Measurements from ENCODE around the gene RIMKLB.

Gene RIMKLB

DNA sequence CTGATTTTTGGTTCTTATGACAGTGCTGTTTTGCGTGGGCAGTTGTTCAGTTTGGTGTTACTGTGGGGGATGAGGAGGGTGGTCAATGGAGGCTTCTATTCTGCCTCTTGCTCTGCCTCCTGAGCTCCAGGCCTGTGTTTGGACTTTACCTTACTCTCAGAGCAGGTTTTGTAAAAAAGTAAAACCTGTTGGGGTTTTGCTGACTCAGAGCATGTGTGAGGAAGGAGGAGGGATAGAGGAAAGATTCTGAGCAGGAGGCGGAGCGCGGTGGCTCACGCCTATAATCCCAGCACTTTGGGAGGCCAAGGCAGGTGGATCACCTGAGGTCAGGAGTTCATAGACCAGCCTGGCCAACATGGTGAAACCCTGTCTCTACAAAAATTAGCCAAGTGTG is 131.3 kb downstream of the RIMKLB start:
- TF ChIP-seq, protein P1, sequence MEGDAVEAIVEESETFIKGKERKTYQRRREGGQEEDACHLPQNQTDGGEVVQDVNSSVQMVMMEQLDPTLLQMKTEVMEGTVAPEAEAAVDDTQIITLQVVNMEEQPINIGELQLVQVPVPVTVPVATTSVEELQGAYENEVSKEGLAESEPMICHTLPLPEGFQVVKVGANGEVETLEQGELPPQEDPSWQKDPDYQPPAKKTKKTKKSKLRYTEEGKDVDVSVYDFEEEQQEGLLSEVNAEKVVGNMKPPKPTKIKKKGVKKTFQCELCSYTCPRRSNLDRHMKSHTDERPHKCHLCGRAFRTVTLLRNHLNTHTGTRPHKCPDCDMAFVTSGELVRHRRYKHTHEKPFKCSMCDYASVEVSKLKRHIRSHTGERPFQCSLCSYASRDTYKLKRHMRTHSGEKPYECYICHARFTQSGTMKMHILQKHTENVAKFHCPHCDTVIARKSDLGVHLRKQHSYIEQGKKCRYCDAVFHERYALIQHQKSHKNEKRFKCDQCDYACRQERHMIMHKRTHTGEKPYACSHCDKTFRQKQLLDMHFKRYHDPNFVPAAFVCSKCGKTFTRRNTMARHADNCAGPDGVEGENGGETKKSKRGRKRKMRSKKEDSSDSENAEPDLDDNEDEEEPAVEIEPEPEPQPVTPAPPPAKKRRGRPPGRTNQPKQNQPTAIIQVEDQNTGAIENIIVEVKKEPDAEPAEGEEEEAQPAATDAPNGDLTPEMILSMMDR (IDR thresholded peaks at IDR 0.05; ENCODE audit: low read depth, low read length), result no peak

DNA sequence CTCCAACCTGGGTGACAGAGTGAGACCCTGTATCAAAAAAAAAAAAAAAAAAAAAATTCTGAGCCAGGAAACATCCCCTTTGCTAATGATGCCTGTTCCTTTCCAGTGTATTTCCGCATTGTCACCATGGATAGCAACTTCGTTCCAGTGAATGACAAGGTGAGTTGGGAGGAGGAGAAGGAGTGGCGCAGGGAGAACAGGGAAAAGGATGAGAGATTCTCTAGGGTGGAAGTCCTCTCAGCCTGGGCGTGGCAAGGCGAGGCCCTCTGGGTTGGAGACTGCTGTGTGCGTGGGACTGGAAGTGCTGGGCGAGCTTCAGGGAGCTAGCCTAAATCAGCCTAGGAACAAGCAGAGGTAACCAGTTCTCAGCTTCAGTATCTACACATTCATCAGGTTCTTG is 131.8 kb downstream of the RIMKLB start:
- DNase-seq (ENCODE audit: extremely low read depth, low read depth), result no peak
- TF ChIP-seq, protein P1 (IDR thresholded peaks at IDR 0.05; ENCODE audit: low read depth, low read length), result no peak

More for the DNA sequence above, 131.3 kb downstream of the RIMKLB start:
- DNase-seq (ENCODE audit: extremely low read depth, low read depth), result no peak

DNA sequence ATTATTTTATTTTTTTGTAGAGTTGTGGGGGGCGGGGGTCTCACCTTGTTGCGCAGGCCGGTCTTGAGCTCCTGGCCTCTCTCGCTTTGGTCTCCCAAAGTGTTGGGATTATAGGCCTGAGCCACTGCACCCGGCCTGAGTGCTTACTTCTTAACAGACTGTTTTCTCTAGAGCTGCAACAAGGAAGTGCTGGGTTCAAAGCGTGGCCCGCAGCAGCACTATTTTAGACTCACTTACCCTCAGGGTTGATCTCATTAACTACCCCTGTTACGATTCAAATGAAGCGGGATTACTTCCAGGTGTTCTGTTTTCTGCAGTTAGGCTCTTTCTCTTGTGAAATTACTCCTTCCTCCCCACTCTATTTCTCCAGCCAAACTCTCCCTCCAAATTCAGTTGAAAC is 133.3 kb downstream of the RIMKLB start:
- TF ChIP-seq, protein P1 (IDR thresholded peaks at IDR 0.05; ENCODE audit: low read depth, low read length), result no peak
- no peak for DNase-seq (ENCODE audit: extremely low read depth, low read depth)

DNA sequence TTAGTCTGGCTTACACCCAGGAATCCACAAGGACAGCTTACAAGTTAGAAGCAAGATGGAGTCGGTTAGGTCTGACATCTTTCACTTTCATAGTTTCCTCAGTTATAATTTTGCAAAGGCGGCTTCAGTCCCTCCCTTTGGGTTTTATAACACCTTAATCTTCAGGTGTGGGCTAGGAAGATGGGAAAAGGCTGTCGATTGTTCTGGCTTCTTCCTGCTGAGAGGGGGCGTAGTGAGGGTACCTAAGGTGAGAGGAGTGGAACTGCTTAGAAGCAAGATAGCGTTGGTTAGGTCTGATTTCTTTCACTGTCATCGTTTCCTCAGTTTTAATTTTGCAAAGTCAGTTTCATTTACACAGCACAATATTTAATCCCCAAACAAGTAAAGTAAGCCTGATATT is 134.7 kb downstream of the RIMKLB start:
- DNase-seq (ENCODE audit: extremely low read depth, low read depth), result no peak
- TF ChIP-seq, protein P1 (IDR thresholded peaks at IDR 0.05; ENCODE audit: low read depth, low read length), result no peak
